ENCODE measurements around the gene PARD6B. TPM values are rescaled to one million over a fixed set of nuclear protein-coding genes. Genes with fewer than 3 reads are reported as not detected.

The PARD6B gene
- total and polyA plus RNA-seq, 2 donors (not counting 3 experiments of a cell fraction or from before 2014, with no cell fraction given): 0.03 TPM; not detected in 1

- Histone ChIP-seq H3K36me3 (ENCODE audit: control insufficient read depth in 2 of 2, extremely low read depth in 1 of 2, insufficient read depth in 2 of 2, low read length in 2 of 2) (no peaks in the 10 kb centered on the region), H3K27me3 (ENCODE audit: control insufficient read depth in 2 of 2, insufficient read depth in 2 of 2, low read length in 2 of 2) (peaks cover 22 to 24% of the 10 kb centered on the region in 2 experiments), H3K79me2 (ENCODE audit: control insufficient read depth, insufficient read depth, low read length) (no peaks in the 10 kb centered on the region), H3K4me3 (replicated peaks in 1 of 3; ENCODE audit: insufficient read depth in 1 of 3, low read depth in 1 of 3, low read length in 3 of 3) (no peak overlapping the region), H4K20me1 (replicated peaks; ENCODE audit: control insufficient read depth, extremely low read depth, insufficient read depth, low read length) (no peaks in the 10 kb centered on the region), H3K4me2 (ENCODE audit: insufficient read depth, low read length) (no peak overlapping the region), H3K4me1 (ENCODE audit: control insufficient read depth, extremely low read depth, insufficient read depth, low read length) (no peaks in the 10 kb centered on the region), H3K9me1 (replicated peaks; ENCODE audit: control insufficient read depth, extremely low read depth, insufficient read depth, low read length) (no peaks in the 10 kb centered on the region), H3K9ac (replicated peaks; ENCODE audit: extremely low read depth, insufficient read depth, low read length) (no peak overlapping the region), H3K9me3 (replicated peaks; ENCODE audit: control insufficient read depth, insufficient read depth, low read length) (no peaks in the 10 kb centered on the region), H3K27ac (ENCODE audit: insufficient read depth, low read depth, low read length) (no peak overlapping the region), H2AFZ (ENCODE audit: low read depth, low read length) (no peak overlapping the region)
- dilution Hi-C loops (cut with MboI; ENCODE audit: extremely low pct_ligation_motif_present, low sequenced_read_pairs) (no loop called here), intact Hi-C loops (cut with micrococcal nuclease) (no loop called here)
- TF ChIP-seq JUN (IDR thresholded peaks at IDR 0.05; ENCODE audit: borderline replicate concordance, insufficient read depth, insufficient read length, low read depth): no peak
- TF ChIP-seq EZH2 (IDR thresholded peaks at IDR 0.05; ENCODE audit: borderline replicate concordance, low read depth, low read length, severe bottlenecking): no peak
- TF ChIP-seq, protein P1, sequence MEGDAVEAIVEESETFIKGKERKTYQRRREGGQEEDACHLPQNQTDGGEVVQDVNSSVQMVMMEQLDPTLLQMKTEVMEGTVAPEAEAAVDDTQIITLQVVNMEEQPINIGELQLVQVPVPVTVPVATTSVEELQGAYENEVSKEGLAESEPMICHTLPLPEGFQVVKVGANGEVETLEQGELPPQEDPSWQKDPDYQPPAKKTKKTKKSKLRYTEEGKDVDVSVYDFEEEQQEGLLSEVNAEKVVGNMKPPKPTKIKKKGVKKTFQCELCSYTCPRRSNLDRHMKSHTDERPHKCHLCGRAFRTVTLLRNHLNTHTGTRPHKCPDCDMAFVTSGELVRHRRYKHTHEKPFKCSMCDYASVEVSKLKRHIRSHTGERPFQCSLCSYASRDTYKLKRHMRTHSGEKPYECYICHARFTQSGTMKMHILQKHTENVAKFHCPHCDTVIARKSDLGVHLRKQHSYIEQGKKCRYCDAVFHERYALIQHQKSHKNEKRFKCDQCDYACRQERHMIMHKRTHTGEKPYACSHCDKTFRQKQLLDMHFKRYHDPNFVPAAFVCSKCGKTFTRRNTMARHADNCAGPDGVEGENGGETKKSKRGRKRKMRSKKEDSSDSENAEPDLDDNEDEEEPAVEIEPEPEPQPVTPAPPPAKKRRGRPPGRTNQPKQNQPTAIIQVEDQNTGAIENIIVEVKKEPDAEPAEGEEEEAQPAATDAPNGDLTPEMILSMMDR (IDR thresholded peaks at IDR 0.05; ENCODE audit: extremely low read depth in 1 of 2, insufficient read depth in 1 of 2, low read depth in 1 of 2, low read length in 2 of 2): no peak
- TF ChIP-seq MAX (IDR thresholded peaks at IDR 0.05; ENCODE audit: insufficient read depth, insufficient read length): no peak
- no peak for TF ChIP-seq GATA2 (IDR thresholded peaks at IDR 0.05; ENCODE audit: insufficient read depth, insufficient read length, low read depth, low read length)
- no peak for TF ChIP-seq POLR2A (IDR thresholded peaks at IDR 0.05; ENCODE audit: low read depth, low read length)
- TF ChIP-seq FOS (IDR thresholded peaks at IDR 0.05; ENCODE audit: borderline replicate concordance, insufficient read depth, low read length): no peak
- no peak for TF ChIP-seq MYC (IDR thresholded peaks at IDR 0.05; ENCODE audit: low read depth, low read length)
- TF ChIP-seq POLR2AphosphoS5 (IDR thresholded peaks at IDR 0.05; ENCODE audit: insufficient read depth, low read depth, low read length): no peak
- POLR2A ChIA-PET: no interaction called here
- BruUV-seq (replicated peaks): no TSS peak
- DNase-seq (ENCODE audit: low read depth, low spot score) (no peak), FAIRE-seq (no peak)
- CTCF ChIA-PET: interaction anchor here (0.8 to 3.4 kb wide), 4 partner anchors 11 to 102 kb away, joined by 3 to 25 read pairs (median 3); no protein-coding TSS in a partner anchor
These were observed 3.4 kb upstream of the PARD6B start for GRCh38 chr20:50727792-50728485.

All from endothelial cell of umbilical vein (primary cell).